B cell (primary cell): ENCODE data around the gene GALNT7. TPM values are rescaled to one million over a fixed set of nuclear protein-coding genes. Genes with fewer than 3 reads are reported as not detected.

Experiments used
- ATAC-seq: fragments of 200-7000 bp; cut with Tn5 transposase; one replicate; pipeline ENCODE4 v1.10.0; 2021; ENCODE audit warnings: low read depth, mild to moderate bottlenecking, moderate number of reproducible peaks, moderate library complexity
- CTCF ChIA-PET: fragments of 350-600 bp; sonication (Branson Sonifier 250); formaldehyde crosslinking; loops from one replicate; lab custom pipeline; 2021; ENCODE audit warnings: antibody characterized with exemption, inconsistent platforms; lab: Charles Lee
- POLR2A ChIA-PET: fragments of 350-600 bp; sonication (Branson Sonifier 250); formaldehyde crosslinking; loops from one replicate; lab custom pipeline; 2021; ENCODE audit warnings: antibody characterized with exemption; lab: Charles Lee
- DNase-seq: peaks from one replicate; pipeline ENCODE4 v3.0.0; 2013
- H2AFZ ChIP-seq: 2 replicates; pipeline ENCODE4 v1.6.1; 2012; ENCODE audit warnings: mild to moderate bottlenecking, low read depth, low read length; ENCODE audit not compliant: insufficient read depth, poor library complexity, severe bottlenecking
- H3K27ac ChIP-seq, 2 donors: 1 replicate in 1 of 2; 2 replicates in 1 of 2; pipeline ENCODE4 v1.5.1; 2012 to 2013; ENCODE audit warnings: low read length in 2 of 2, mild to moderate bottlenecking in 2 of 2, moderate library complexity in 1 of 2
- H3K27me3 ChIP-seq, 4 experiments: fragments of 200-600 bp in 1 of 4; sonication (generic) in 1 of 4; replicated peaks in 1 of 4; 1 replicate in 2 of 4; 2 replicates in 2 of 4; pipeline versions ENCODE4 v1.6.1 to v1.7.0; 2013 to 2016; ENCODE audit warnings: low read length in 3 of 4, mild to moderate bottlenecking in 2 of 4, mixed read lengths in 1 of 4, moderate library complexity in 1 of 4; ENCODE audit not compliant: insufficient read depth in 4 of 4, control insufficient read depth in 3 of 4; ENCODE audit errors: control extremely low read depth in 1 of 4
- H3K36me3 ChIP-seq, 2 experiments: replicated peaks in 1 of 2; 1 replicate in 1 of 2; 2 replicates in 1 of 2; pipeline versions ENCODE4 v1.6.1 to v1.7.1; 2013; ENCODE audit warnings: low read length in 1 of 2; ENCODE audit not compliant: insufficient read depth in 2 of 2, control insufficient read depth in 1 of 2; ENCODE audit errors: control extremely low read depth in 1 of 2, extremely low read depth in 1 of 2
- H3K4me1 ChIP-seq, 2 donors: fragments of 200-600 bp in 1 of 2; sonication (generic) in 1 of 2; 1 replicate in 1 of 2; 2 replicates in 1 of 2; pipeline versions ENCODE4 v1.5.1 to v1.6.1; 2013 to 2017; ENCODE audit warnings: low read length in 2 of 2; ENCODE audit not compliant: control insufficient read depth in 2 of 2, insufficient read depth in 2 of 2
- H3K4me2 ChIP-seq: replicated peaks from 2 replicates; pipeline ENCODE3; 2012; ENCODE audit warnings: mild to moderate bottlenecking, low read depth, low read length; ENCODE audit not compliant: poor library complexity, severe bottlenecking
- H3K4me3 ChIP-seq, 5 experiments: fragments of 200-600 bp in 1 of 5; sonication (generic) in 1 of 5; 1 replicate in 3 of 5; 2 replicates in 2 of 5; pipeline versions ENCODE4 v1.5.1 to v1.7.0; 2011 to 2016; ENCODE audit warnings: low read length in 4 of 5, mild to moderate bottlenecking in 4 of 5, low read depth in 2 of 5, control low read depth in 1 of 5, moderate library complexity in 1 of 5; ENCODE audit not compliant: insufficient read depth in 1 of 5; ENCODE audit errors: control extremely low read depth in 1 of 5, extremely low read depth in 1 of 5
- H3K79me2 ChIP-seq: fragments of 200-600 bp; sonication (generic); one replicate; pipeline ENCODE4 v1.6.0; 2016; ENCODE audit warnings: low read length; ENCODE audit not compliant: control insufficient read depth, insufficient read depth
- H3K9ac ChIP-seq: fragments of 200-600 bp; sonication (generic); 2 replicates; pipeline ENCODE4 v1.6.1; 2017; ENCODE audit warnings: mild to moderate bottlenecking, low read length, moderate library complexity
- H3K9me3 ChIP-seq, 3 donors: one replicate each; pipeline versions ENCODE4 v1.6.1 to v1.7.1; 2013; ENCODE audit warnings: low read length in 2 of 3; ENCODE audit not compliant: control insufficient read depth in 2 of 3, insufficient read depth in 1 of 3; ENCODE audit errors: control extremely low read depth in 1 of 3
- H4K20me1 ChIP-seq: 2 replicates; pipeline ENCODE4 v1.6.0; 2012; ENCODE audit warnings: mild to moderate bottlenecking, low read length; ENCODE audit not compliant: insufficient read depth, control insufficient read depth, poor library complexity, severe bottlenecking
- H3K27ac Mint-ChIP-seq: one replicate; pipeline ENCODE4 v1.8.0; 2021; ENCODE audit warnings: mixed read lengths
- H3K27me3 Mint-ChIP-seq: one replicate; pipeline ENCODE4 v1.8.0; 2021; ENCODE audit warnings: mixed read lengths
- H3K4me1 Mint-ChIP-seq: one replicate; pipeline ENCODE4 v1.8.0; 2021; ENCODE audit warnings: mixed read lengths
- H3K4me3 Mint-ChIP-seq: one replicate; pipeline ENCODE4 v1.8.0; 2021; ENCODE audit warnings: mixed read lengths
- H3K9me3 Mint-ChIP-seq: one replicate; pipeline ENCODE4 v1.8.0; 2022; ENCODE audit warnings: mixed read lengths; ENCODE audit not compliant: insufficient read depth
- CTCF ChIP-seq: fragments of 200-600 bp; IDR thresholded peaks from one replicate; pipeline ENCODE4 v1.8.0; 2022; ENCODE audit warnings: antibody characterized with exemption, mild to moderate bottlenecking
- EZH2 ChIP-seq: IDR thresholded peaks from 2 replicates; pipeline ENCODE4 v1.6.1; 2012; ENCODE audit warnings: borderline replicate concordance, low read depth, mild to moderate bottlenecking, moderate library complexity, low read length; ENCODE audit not compliant: insufficient read depth, poor library complexity, severe bottlenecking
- WGBS: methylation state at CpG from one replicate; pipeline ENCODE4 v1.1.5; 2013; ENCODE audit warnings: missing lambda C conversion rate; ENCODE audit not compliant: insufficient coverage; 5-methylcytosine and 5-hydroxymethylcytosine counted together
- intact Hi-C: fragments of 100-400 bp; cut with micrococcal nuclease; formaldehyde crosslinking; loops from one replicate; pipeline ENCODE4 v1.10.0; 2022
- polyA plus RNA-seq: library from polyadenylated mRNA; depleted of rRNA; stranded (reverse); fragments of >200 nt; gene quantifications from 2 replicates; pipeline ENCODE4 v1.2.3, GENCODE V29; 2012
- total RNA-seq, 2 donors: library from RNA; stranded (reverse); fragments of 120-200 nt in 1 of 2; gene quantifications; 1 replicate in 1 of 2; 2 replicates in 1 of 2; pipeline versions ENCODE4 v1.2.3 to v1.2.4, GENCODE V29; 2013 to 2022

GALNT7 gene
- total and polyA plus RNA-seq, 2 donors (not counting 1 experiment from before 2014, with no cell fraction given): 5.8 to 23.7 TPM

DNA sequence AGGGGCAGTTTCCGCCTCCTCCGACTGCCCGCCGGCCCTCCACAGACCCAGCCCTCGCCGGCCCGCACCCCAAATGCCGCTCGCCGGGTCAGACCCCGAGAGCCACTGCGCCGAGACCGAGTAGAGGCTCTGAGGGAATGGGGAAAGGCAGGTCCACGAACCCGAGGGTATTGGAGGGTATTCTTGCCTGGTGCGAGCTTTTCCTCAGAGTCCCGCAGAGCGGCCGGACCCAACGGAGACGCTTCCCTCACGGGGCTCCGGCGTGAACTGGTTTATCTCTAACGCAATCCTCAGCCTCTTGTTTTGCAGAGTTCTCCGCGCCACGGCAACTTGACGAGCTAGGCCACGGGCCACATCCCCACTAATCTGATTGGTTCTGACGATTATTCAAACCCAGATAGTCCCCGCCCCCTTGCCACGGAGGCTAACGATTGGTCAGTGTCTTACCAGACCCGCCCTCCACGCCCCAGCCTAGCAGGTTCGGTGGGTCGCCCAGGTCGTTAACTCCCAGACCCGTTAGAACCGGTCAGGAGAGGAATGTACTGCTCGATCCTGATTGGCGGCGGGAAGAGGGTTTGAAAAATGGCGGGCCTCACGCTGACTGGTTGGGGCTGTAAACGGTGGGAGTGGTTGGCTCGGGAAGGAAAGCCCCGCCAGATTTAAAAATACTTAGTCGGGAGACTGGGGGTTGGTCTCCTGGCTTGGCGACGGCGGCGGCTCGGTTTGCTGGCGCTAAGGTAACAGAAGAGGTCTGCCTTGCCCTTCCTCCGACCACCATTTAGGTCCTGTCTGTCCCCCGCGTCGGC, 165.7 kb downstream of the GALNT7 start, which contains the start of gene HMGB2:
Gene HMGB2 (minus strand): TSS at position 274 of the 806 bp plus-strand sequence. CDS start 709 bp downstream, outside the sequence.
- Histone ChIP-seq H3K4me1 (peaks cover 16 to 18% of the 10 kb centered on the region in 2 donors), H3K79me2 (no peaks in the 10 kb centered on the region), H3K4me3 (peak within 1 kb of the TSS; percentile 74 to 99 (median 94)), H3K27me3 (no peaks in the 10 kb centered on the region), H3K36me3 (peaks cover 0 to 3% of the 10 kb centered on the region in 2 experiments), H3K9me3 (no peaks in the 10 kb centered on the region), H3K27ac (peak within 1 kb of the TSS; percentile 95 to 99), H3K9ac (peak within 1 kb of the TSS; percentile 86), H2AFZ (peak within 1 kb of the TSS; percentile 94), H4K20me1 (no peaks in the 10 kb centered on the region), H3K4me2 (peak within 1 kb of the TSS; percentile 86)
- WGBS: under 1% methylated on average over 58 of the region's 61 CpGs
- ChIA-PET POLR2A (interaction anchor here (1.0 to 6.3 kb wide), 4 partner anchors 16 to 164 kb away, joined by 3 to 134 read pairs (median 6); partner anchors contain the start of gene SAP30), CTCF (interaction anchor here (1.0 to 6.2 kb wide), 6 partner anchors 14 to 310 kb away, joined by 3 to 39 read pairs (median 8); partner anchors contain the start of gene SAP30)
- Mint-ChIP-seq H3K4me1 (peaks cover 30% of the 10 kb centered on the region), H3K27me3 (peaks cover 4% of the 10 kb centered on the region), H3K9me3 (no peaks in the 10 kb centered on the region), H3K27ac (peak within 1 kb of the TSS; percentile 100), H3K4me3 (peak within 1 kb of the TSS; percentile 99)
- intact Hi-C loops: loop anchor here (1.0 to 5.0 kb wide), 4 partner anchors 36 to 949 kb away; partner anchors contain the start of genes CEP44, FBXO8 and SAP30
- TF ChIP-seq EZH2 (no peak), CTCF (no peak)
- ATAC-seq (peak; percentile 93), DNase-seq (peak; percentile 100)
